Peyer's patch (tissue), 4 donors: Measurements from ENCODE around the gene FAM20C.

Source experiments
- POLR2A ChIP-seq, 2 donors: fragments of 450-650 bp; IDR thresholded peaks; one replicate each; pipeline ENCODE4 v1.5.1; 2017; ENCODE audit warnings: antibody characterized with exemption in 2 of 2, mild to moderate bottlenecking in 2 of 2, moderate library complexity in 2 of 2
- TF ChIP-seq, protein P1 (sequence below), 6 experiments: fragments of 450-650 bp in 4 of 6; fragments of 200-600 bp in 2 of 6; sonication (generic) in 1 of 6; IDR thresholded peaks; one replicate each; pipeline ENCODE4 v1.5.1; 2017 to 2019; ENCODE audit warnings: antibody characterized with exemption in 6 of 6, mild to moderate bottlenecking in 3 of 6, moderate library complexity in 1 of 6

- TF ChIP-seq, protein P1, sequence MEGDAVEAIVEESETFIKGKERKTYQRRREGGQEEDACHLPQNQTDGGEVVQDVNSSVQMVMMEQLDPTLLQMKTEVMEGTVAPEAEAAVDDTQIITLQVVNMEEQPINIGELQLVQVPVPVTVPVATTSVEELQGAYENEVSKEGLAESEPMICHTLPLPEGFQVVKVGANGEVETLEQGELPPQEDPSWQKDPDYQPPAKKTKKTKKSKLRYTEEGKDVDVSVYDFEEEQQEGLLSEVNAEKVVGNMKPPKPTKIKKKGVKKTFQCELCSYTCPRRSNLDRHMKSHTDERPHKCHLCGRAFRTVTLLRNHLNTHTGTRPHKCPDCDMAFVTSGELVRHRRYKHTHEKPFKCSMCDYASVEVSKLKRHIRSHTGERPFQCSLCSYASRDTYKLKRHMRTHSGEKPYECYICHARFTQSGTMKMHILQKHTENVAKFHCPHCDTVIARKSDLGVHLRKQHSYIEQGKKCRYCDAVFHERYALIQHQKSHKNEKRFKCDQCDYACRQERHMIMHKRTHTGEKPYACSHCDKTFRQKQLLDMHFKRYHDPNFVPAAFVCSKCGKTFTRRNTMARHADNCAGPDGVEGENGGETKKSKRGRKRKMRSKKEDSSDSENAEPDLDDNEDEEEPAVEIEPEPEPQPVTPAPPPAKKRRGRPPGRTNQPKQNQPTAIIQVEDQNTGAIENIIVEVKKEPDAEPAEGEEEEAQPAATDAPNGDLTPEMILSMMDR (IDR thresholded peaks at IDR 0.05): no peak
- no peak for TF ChIP-seq POLR2A (IDR thresholded peaks at IDR 0.05)
Measured at GRCh38 chr7:205115-206010, 13.0 kb downstream of the FAM20C start.
